ENCODE data around the gene TMEM44. TPM values are rescaled to one million over a fixed set of nuclear protein-coding genes. Genes with fewer than 3 reads are reported as not detected.
A peak's percentile ranks its signal among the peaks of the same experiment; 100 is the strongest.

The TMEM44 gene
- total RNA-seq, 1 experiment from 2014 or later: 70.1 TPM

DNA sequence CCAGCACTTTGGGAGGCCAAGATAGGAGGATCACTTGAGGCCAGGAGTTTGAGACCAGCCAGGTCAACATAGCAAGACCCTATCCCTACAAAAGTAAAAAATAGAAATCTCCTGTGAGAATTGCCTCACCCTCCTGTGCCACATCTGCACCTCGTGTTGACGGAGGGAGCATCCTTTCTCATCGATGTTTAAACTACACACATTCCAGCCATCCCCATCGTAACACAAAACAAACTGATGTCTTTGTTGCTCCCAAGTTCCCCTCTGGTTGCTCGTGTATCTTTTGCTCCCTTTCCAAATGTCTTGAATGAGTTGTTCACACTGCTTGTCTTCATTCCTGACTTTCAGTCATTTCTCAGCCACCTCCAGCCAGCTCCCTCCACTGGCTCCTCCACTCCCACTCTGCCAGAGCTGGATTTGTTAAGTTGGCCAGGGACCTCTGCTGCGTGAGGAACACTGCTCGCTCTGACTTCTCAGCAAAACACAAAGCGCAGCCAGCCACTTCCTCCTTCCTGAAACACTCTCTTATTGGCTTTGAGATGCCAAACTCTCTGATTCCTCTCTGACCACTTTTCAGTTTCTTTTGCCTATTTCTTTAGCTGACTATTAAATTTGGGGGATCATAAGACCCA is 92.8 kb downstream of the TMEM44 start:
- CTCF ChIA-PET: no interaction called here
- POLR2A ChIA-PET: no interaction called here
- no peak for DNase-seq (ENCODE audit: low read depth, low spot score)
- BruUV-seq (replicated peaks): no TSS peak
- TF ChIP-seq POLR2AphosphoS5 (IDR thresholded peaks at IDR 0.05; ENCODE audit: low read depth, low read length) (no peak), SIN3A (IDR thresholded peaks at IDR 0.05; ENCODE audit: borderline replicate concordance, insufficient read depth, low read depth, low read length) (no peak), CTCF (IDR thresholded peaks at IDR 0.05) (no peak), TCF7L2 (IDR thresholded peaks at IDR 0.05; ENCODE audit: low read depth, low read length) (no peak)
- TF ChIP-seq, protein P1, sequence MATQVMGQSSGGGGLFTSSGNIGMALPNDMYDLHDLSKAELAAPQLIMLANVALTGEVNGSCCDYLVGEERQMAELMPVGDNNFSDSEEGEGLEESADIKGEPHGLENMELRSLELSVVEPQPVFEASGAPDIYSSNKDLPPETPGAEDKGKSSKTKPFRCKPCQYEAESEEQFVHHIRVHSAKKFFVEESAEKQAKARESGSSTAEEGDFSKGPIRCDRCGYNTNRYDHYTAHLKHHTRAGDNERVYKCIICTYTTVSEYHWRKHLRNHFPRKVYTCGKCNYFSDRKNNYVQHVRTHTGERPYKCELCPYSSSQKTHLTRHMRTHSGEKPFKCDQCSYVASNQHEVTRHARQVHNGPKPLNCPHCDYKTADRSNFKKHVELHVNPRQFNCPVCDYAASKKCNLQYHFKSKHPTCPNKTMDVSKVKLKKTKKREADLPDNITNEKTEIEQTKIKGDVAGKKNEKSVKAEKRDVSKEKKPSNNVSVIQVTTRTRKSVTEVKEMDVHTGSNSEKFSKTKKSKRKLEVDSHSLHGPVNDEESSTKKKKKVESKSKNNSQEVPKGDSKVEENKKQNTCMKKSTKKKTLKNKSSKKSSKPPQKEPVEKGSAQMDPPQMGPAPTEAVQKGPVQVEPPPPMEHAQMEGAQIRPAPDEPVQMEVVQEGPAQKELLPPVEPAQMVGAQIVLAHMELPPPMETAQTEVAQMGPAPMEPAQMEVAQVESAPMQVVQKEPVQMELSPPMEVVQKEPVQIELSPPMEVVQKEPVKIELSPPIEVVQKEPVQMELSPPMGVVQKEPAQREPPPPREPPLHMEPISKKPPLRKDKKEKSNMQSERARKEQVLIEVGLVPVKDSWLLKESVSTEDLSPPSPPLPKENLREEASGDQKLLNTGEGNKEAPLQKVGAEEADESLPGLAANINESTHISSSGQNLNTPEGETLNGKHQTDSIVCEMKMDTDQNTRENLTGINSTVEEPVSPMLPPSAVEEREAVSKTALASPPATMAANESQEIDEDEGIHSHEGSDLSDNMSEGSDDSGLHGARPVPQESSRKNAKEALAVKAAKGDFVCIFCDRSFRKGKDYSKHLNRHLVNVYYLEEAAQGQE (IDR thresholded peaks at IDR 0.05; ENCODE audit: insufficient read depth in 1 of 2, low read depth in 2 of 2, low read length in 1 of 2): no peak
- H3K4me1 ChIP-seq (ENCODE audit: control insufficient read depth, insufficient read depth, low read length): peaks cover 18% of the 10 kb centered on the region
- no peaks in the 10 kb centered on the region for H3K9me3 ChIP-seq (ENCODE audit: control insufficient read depth, insufficient read depth, low read depth, low read length)
- peak overlapping the region; percentile 39; the same call in 1 of the 2 replicates for H3K27ac ChIP-seq (ENCODE audit: low read length)
- H3K36me3 ChIP-seq (ENCODE audit: control insufficient read depth, insufficient read depth, low read length): no peaks in the 10 kb centered on the region
- intact Hi-C loops (cut with micrococcal nuclease; ENCODE audit: unreplicated experiment): no loop called here
- in situ Hi-C loops (cut with HindIII; ENCODE audit: low pct_unique_long_range_greater_than_20kb, low sequenced_read_pairs): no loop called here
- no peak for ATAC-seq
- H3K4me3 ChIP-seq (ENCODE audit: low read depth in 2 of 2, low read length in 2 of 2): no peak overlapping the region
- H3K27me3 ChIP-seq (ENCODE audit: control insufficient read depth, insufficient read depth, low read length): no peaks in the 10 kb centered on the region

GRCh38 chr3:194539498-194539897 is 93.7 kb downstream of the TMEM44 start:
- ATAC-seq (no peak), DNase-seq (ENCODE audit: low read depth, low spot score) (no peak)
- H3K9me3 ChIP-seq (ENCODE audit: control insufficient read depth, insufficient read depth, low read depth, low read length): peaks cover 5% of the 10 kb centered on the region; the same call in 1 of the 2 replicates
- H3K36me3 ChIP-seq (ENCODE audit: control insufficient read depth, insufficient read depth, low read length): no peaks in the 10 kb centered on the region
- in situ Hi-C loops (cut with HindIII; ENCODE audit: low pct_unique_long_range_greater_than_20kb, low sequenced_read_pairs) (no loop called here), intact Hi-C loops (cut with micrococcal nuclease; ENCODE audit: unreplicated experiment) (no loop called here)
- no TSS peak for BruUV-seq (replicated peaks)
- peak overlapping the region; percentile 26; the same call in 1 of the 2 replicates for H3K27ac ChIP-seq (ENCODE audit: low read length)
- ChIA-PET CTCF (no interaction called here), POLR2A (no interaction called here)
- H3K4me3 ChIP-seq (ENCODE audit: low read depth in 2 of 2, low read length in 2 of 2): no peak overlapping the region
- H3K4me1 ChIP-seq (ENCODE audit: control insufficient read depth, insufficient read depth, low read length): peaks cover 18% of the 10 kb centered on the region
- TF ChIP-seq SIN3A (IDR thresholded peaks at IDR 0.05; ENCODE audit: borderline replicate concordance, insufficient read depth, low read depth, low read length) (no peak), POLR2AphosphoS5 (IDR thresholded peaks at IDR 0.05; ENCODE audit: low read depth, low read length) (no peak), TCF7L2 (IDR thresholded peaks at IDR 0.05; ENCODE audit: low read depth, low read length) (no peak), CTCF (IDR thresholded peaks at IDR 0.05) (no peak)
- TF ChIP-seq, protein P1 (IDR thresholded peaks at IDR 0.05; ENCODE audit: insufficient read depth in 1 of 2, low read depth in 2 of 2, low read length in 1 of 2): no peak
- no peaks in the 10 kb centered on the region for H3K27me3 ChIP-seq (ENCODE audit: control insufficient read depth, insufficient read depth, low read length)
